ENCODE measurements around the gene OR1N2.
"Not testable (repeated sequence)": the region's sequence is repeated elsewhere in the genome, so short reads cannot be mapped to it uniquely, and the experiment has no call there.

OR1N2 gene, protein sequence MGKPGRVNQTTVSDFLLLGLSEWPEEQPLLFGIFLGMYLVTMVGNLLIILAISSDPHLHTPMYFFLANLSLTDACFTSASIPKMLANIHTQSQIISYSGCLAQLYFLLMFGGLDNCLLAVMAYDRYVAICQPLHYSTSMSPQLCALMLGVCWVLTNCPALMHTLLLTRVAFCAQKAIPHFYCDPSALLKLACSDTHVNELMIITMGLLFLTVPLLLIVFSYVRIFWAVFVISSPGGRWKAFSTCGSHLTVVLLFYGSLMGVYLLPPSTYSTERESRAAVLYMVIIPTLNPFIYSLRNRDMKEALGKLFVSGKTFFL

DNA sequence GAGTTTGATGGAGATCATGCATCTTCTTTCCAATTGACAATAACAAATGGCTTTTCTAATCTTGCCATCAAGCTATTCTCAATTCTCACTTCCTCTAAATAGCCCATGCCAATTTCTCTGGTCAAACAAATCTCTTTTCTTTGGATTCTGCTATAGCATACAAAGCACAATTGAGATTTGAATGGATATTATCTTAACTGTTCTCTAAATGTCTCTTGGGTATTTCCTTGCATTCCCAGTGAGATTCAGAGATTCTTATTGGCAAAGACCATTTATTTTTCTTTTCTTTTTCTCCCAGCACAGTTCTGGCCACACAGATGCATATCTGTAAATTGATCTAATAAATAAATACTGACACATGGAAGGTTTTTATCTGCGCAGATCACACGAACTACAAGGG, at the start of gene OR1N2:
Gene OR1N2, plus strand, starts transcription at position 301 of the 400 bp plus-strand sequence. CDS start 100 bp downstream, outside the sequence.
- DNase-seq = no peak

DNA sequence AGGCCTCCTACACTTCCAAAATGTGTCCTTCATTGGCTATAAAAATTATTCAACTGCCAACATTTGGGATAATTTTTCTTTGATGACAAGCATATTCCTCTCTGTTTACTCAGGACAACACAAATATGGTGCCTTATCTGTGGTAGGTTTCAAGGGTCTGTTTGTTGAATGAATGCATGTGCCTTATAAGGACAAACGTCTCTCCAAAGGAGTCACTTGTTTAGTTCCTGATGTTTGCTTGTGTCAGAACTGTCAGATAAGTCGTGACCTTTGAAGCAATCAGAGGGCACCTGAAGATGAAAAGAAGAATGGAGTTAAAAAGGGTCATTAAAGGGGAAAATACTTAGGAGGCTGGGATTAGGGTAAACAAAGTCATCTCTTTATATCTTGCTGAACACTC, 45.9 kb upstream of the OR1N2 start:
- no peak for DNase-seq

DNA sequence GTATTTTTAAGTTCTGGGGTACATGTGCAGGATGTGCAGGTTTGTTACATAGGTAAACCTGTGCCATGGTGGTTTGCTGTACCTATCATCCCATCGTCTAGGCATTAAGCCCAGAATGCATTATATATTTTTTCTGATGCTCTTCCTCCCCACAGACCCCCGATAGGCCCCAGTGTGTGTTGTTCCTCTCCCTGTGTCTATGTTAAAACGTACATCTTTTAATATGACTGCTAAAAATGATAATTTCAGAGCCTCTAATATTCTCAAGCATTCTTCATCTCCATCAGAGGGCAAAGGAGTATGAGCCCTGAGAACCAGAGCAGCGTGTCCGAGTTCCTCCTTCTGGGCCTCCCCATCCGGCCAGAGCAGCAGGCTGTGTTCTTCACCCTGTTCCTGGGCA, 42.4 kb upstream of the OR1N2 start, which contains the start of gene OR1J2:
Gene OR1J2, plus strand, starts transcription at position 301 of the 400 bp plus-strand sequence. Its CDS starts 0 bp downstream, at position 301.
- DNase-seq = no peak

DNA sequence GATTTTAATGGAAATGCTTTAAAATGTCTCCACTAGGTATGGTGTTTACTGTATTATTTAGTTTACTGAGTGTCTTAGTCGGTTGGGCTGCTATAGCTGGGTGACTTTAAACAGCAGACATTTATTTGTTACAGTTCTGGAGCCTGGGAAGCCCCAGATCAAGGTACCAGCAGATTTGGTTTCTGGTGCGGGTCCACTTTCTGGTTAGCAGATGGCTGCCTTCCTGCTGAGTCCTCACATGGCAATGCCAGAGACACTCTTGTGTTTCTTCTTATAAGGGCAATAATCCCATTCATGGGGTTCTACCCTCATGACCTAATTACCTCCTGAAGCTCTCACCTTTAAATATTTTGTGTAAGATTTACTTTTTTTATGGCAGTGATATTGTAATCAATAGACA, 34.7 kb upstream of the OR1N2 start:
- no peak for DNase-seq

DNA sequence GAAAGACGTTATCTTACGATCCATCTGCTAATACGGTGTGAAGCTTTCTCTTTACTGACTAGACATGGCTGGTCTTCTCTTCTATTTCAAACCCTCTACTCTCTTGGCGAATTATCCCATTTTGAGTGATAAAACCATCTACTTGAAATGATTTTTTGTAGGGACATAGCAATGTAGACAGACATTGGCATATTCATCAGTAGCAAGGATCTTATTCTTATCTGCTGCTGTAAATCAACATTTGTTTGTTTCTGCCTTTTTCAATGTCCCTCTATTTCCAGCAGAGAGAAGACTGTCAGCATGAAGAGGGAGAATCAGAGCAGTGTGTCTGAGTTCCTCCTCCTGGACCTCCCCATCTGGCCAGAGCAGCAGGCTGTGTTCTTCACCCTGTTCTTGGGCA, 34.1 kb upstream of the OR1N2 start, which contains the start of gene OR1J4:
Gene OR1J4, plus strand, starts transcription at position 301 of the 400 bp plus-strand sequence. Its CDS starts 0 bp downstream, at position 301.
- no peak for DNase-seq

DNA sequence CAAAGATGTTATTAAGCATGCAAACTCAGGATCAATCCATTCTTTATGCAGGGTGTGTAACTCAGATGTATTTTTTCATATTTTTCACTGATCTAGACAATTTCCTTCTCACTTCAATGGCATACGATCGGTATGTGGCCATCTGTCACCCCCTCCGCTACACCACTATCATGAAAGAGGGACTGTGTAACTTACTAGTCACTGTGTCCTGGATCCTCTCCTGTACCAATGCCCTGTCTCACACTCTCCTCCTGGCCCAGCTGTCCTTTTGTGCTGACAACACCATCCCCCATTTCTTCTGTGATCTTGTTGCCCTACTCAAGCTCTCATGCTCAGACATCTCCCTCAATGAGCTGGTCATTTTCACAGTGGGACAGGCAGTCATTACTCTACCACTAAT, 33.5 kb upstream of the OR1N2 start:
- DNase-seq = no peak

DNA sequence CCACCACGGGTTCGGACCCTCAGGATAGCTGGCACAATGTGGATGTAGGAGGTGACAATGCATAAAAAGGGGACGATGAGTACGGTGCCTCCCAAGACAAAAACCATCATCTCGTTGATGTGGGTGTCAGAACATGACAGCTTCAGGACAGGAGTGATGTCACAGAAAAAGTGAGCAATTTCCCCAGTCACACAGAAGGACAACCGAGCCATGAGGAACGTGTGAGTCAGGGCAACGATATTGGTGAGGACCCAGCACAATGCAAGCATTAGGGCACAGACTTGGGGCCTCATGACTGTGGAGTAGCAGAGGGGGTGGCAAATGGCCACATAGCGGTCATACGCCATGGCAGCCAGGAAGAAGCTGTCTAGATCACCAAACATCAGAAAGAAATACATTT, 26.3 kb upstream of the OR1N2 start:
- no peak for DNase-seq

DNA sequence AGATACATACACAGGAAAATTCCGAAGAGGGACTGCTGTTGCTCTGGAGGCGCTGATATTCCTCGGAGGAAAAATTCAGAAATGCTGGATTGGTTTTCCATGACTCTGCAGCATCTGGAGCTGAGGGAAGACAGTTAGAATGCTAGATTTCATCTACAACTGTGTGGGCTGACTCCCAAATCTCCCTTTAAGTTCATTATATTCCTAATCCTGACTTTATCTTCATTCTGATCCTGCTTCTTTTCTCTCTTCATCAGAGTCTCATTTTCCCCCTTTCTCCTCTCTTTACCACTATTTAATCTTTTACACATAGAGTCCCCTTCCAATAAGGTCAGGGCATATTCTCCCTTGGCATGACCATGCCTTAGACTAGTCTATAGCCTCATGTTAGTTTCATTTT, 25.7 kb upstream of the OR1N2 start, which contains the start of gene OR1N1:
Gene OR1N1, minus strand, starts transcription at position 101 of the 400 bp plus-strand sequence. Its CDS starts 0 bp downstream, at position 101.
- no peak for DNase-seq

DNA sequence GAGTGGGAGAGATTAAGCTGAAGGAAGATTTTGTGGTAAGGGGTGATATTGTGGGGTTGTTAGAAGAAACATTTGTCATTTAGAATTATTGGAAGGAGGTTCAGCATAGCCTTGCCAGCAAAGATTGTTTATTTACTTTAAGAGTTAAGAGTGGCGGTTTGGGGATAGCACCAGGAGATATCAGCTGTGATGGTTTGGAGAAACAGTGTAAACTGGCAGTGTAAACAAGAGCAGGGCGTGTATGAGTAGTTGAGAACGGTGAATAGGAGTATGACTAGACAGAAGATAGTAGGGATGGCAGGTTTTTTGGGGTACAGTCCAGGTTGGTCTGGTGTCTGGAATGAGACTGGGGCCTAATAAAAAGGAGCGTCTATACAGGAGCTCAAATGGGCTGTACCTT, 21.8 kb upstream of the OR1N2 start:
- not testable (repeated sequence) for DNase-seq

DNA sequence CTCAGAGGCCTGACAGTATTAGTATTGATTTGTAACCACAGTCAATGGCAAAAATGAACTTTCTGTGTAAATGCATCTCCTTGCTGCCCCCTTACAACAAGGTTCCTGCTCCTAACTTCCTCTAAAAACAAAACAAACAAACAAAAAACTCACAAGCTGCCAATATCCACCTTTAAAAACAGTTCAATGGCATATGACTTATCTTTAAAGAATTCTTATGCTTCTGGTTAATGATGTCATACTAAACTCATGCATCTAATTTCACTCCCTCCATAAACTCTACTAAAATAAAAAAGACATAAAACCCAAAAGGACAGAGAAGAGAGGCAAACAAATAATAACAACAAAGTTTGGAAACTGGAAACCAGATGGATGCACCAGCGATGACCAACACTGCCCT, 16.8 kb upstream of the OR1N2 start:
- DNase-seq = no peak

DNA sequence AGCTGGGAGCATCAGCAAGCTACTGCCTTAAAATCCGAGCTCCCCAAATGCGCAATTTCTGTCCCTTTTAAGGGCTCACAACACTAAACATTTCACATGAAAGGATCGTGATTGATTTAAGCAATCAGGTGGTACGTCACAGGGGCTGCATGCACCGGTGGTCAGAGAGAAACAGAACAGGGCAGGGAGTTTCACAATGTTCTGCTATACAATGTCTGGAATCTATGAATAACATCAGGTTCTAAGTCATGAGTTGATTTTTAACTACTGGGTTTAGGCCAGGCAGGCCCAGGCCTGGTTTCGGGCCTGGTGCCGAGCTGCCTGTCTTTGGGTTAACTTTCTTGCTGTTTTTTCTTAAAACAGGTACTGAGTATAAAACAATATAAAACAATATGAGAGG, 15.8 kb upstream of the OR1N2 start:
- not testable (repeated sequence) for DNase-seq

DNA sequence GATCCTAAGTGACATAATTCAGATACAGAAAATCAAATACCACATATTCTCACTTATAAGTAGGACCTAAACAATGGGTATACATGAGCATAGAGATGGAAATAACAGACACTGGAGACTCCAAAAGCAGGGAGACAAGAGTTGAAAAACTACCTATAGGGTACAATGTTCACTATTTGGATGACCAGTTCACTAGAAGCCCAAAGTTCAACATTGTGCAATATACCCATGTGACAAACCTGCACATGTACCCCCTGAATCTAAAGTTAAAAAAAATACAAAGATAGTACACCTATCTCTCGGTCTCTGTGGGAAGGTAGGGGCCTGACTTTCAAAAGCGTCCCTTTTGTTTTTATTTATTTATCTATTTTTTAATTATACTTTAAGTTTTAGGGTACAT, 14.2 kb upstream of the OR1N2 start:
- DNase-seq = no peak

DNA sequence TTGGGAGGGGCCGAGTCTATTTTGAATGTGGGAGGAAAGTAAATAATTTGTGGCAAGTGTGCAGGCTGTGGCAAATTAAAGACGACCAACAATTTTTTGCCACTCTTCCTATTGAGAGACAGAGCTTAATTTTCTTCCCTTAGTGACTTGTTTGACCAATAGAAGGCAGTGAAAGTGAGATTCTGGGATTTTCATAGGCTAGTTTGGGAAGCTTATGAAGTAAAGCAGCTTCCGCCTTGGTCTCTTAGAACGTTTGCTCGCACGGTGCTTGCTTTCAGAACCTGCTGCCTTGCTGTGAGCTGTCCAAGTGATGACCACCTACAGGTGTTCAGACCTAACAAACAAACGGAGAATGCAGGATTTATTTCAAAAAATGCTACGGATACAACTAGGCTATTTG, 6.7 kb upstream of the OR1N2 start:
- no peak for DNase-seq

DNA sequence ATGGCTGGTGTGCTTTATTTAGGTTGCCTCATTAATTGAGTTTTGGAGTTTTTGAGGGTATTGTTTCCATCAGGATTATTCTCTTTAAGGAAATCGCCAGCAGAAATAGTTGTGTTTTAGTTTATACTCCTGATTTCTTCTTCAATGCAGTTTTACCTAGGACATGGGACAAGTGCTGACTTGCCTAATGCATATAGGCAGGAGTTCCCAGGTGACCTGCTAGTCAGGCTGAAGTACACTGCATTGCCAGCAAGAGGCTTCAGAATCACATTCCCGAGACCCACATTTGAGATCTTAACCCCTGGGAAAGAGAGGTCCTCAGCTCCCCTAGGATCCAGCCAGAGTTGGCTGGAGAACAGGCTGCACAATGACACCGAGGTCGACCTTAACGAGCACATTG, 1.5 kb upstream of the OR1N2 start:
- no peak for DNase-seq

DNA sequence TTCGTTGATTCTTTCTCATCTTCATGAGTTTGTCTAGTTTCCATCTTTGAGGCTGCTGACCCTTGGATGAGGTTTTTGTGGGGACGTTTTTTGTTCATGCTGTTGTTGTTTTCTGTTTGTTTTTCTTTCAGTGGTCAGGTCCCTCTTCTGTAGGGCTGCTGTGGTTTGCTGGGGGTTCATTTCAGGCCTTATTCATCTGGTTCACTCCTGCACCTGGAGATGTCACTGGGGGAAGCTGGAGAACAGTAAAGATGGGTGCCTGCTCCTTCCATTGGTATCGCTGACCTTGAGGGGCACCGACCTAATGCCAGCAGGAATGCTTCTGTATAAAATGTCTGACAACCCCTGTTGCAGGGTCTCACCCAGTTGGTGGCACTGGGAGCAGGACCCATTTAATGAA, 8.5 kb downstream of the OR1N2 start:
- no peak for DNase-seq

DNA sequence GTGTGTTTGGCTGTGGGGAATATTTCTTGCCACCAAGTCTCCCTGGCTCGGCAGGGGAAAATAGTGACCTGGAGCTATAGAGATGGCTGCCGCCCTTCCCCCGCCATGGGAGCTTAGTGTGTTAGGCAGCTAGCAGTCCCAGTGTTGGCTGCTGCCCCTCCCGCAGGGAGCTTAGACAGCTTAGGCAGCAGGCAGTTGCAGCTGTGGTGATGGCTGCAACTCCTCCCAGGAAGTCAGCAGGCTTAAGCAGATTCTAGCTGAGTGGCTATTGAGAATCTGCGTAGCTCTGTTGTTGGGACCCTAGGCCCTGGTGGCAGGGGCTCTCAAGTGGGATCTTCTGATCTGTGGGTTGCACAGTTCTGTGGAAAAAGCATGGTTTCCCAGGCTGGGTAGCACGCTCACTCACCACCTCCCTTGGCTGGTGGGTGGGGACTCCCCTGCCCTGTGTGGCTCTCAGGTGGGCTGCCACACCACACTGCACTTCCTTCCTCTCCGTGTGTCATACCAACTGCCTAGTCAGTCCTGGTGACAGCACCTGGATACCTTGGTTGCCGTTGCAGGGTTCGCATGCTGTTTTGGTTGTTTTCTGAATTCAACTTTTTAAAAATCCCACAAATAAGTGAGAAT, 9.3 kb downstream of the OR1N2 start:
- DNase-seq = no peak

DNA sequence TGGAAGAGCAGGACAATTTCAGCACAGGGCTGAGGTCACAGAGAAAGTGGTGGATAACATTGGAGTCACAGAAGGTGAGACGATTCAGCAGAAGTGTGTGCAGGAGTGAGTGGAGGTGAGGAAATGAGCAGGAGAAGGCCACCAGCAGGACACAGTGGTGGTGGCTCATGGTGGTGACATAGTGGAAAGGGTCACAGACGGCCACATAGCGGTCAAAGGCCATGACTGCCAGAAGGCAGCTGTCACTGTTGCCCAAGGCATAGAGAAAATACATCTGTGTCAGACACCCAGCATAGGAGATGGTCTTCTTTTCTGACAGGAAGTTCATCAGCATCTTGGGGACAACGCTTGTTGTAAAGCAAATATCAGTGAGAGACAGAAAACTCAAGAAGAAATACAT, 15.0 kb downstream of the OR1N2 start:
- DNase-seq = no peak

DNA sequence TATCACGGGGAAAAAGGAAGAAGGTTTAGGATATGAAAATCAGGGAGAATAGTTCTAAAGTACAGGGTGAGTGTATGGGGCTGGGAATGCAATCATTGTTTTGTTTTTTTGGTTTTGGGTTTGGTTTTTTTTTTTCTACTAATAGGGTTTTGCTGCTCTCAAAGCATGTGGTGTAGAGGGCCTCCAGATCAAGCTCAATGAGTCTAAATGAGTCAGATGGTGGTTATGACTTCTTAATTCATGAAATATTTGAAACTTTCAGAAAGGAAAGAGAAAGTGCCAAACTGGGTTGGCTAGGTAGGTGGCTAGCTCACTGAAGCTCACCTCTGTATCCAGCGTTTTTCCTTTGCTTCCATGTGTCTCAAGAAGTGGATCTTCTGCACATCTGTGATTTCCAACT, 19.5 kb downstream of the OR1N2 start:
- DNase-seq = peak; percentile 17

DNA sequence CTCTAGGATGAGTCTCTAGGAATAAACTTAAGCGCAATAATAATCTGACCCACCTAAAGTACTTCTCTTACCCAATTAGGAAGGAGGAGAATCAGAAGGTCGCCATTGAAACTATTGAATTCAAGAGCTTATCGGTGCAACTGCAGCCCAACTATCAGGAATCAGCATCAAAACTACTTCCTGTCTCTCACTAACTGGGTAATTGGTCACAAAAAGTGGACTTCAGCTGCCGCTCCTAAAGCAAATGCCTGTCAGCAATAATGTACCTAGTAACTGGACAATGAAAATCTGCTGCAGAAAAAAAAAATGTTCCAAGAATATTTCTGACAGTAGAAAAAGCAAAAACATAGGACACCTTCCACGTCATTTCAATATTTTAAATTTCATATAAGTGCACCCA, 27.0 kb downstream of the OR1N2 start:
- DNase-seq = no peak

DNA sequence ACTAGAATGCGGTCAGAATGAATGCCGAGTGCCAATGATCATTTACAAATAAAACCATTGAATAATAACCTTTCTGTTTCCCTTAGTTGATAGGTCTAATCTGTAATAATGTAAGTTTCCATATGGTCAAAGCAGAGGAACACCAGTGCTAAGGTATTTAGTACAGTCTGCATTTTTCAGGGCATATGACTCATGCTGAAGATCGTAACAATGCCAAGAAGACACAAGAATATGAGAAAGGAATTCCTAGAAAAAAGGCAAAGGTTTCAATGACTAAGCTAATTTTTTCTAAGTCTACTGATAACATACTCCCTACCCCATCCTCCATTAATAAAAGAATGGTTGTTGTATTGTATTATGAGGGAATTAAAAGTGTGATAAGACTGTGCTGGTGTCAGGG, 27.4 kb downstream of the OR1N2 start:
- no peak for DNase-seq

DNA sequence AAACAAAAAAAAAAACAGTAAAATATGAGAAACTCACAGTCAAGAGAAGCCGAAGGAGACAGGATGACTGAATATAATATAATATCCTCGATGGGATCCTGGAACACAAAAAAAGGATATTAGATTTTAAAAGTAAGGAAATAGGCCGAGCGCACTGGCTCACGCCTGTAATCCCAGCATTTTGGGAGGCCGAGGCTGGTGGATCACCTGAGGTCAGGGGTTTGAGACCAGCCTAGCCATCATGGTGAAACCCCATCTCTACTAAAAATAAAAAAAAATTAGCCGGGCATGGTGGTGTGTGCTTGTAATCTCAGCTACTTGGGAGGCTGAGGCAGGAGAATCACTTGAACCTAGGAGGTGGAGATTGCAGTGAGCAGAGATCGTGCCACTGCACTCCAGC, 30.4 kb downstream of the OR1N2 start, which contains the start of gene OR1L8:
Gene OR1L8, minus strand, starts transcription at position 101 of the 400 bp plus-strand sequence. CDS start 14,907 bp downstream, outside the sequence.
- DNase-seq = not testable (repeated sequence)

All from activated CD4-positive, alpha-beta T cell treated with anti-CD3 and anti-CD28 coated beads, Interleukin-10, Interleukin-2, amounts not matched to agents 100 ng/mL and 50 ng/mL, durations not matched to agents 16 hours and 8 hours (primary cell).